ENCODE results near the gene SLC35E4.

DNA sequence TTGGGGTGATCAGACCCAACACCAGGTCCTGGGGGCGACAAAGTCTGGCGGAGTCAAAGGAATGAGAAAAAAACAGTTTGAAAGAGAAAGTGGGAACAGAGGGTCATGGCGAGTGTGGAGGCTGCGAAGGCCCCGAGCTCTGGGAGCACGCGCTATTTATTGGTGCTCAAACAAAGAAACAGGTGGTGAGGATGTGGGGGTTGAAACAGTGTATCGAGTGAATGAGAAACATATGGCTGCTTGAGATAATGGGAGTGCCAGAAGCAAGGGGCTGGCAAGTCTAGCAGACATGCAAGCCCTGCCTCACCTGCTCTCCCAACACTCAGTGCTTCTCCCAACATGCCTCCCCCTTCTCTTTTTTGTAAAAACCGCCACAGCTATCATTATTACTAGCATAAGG, 39.9 kb downstream of the SLC35E4 start:
- TF ChIP-seq, protein P1, sequence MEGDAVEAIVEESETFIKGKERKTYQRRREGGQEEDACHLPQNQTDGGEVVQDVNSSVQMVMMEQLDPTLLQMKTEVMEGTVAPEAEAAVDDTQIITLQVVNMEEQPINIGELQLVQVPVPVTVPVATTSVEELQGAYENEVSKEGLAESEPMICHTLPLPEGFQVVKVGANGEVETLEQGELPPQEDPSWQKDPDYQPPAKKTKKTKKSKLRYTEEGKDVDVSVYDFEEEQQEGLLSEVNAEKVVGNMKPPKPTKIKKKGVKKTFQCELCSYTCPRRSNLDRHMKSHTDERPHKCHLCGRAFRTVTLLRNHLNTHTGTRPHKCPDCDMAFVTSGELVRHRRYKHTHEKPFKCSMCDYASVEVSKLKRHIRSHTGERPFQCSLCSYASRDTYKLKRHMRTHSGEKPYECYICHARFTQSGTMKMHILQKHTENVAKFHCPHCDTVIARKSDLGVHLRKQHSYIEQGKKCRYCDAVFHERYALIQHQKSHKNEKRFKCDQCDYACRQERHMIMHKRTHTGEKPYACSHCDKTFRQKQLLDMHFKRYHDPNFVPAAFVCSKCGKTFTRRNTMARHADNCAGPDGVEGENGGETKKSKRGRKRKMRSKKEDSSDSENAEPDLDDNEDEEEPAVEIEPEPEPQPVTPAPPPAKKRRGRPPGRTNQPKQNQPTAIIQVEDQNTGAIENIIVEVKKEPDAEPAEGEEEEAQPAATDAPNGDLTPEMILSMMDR (IDR thresholded peaks at IDR 0.05; ENCODE audit: low read depth, low read length): no peak
- no peak for TF ChIP-seq EZH2phosphoT487 (IDR thresholded peaks at IDR 0.05; ENCODE audit: low read depth)
